PC-9 (cell line): ENCODE results near the gene SERTAD2. TPM values are rescaled to one million over a fixed set of nuclear protein-coding genes. Genes with fewer than 3 reads are reported as not detected.

Experiments
- BruUV-seq: library from RNA; stranded (reverse); fragments of 400-500 nt; replicated peaks from 2 replicates; lab custom pipeline; 2021; lab: Mats Ljungman, UMichigan
- CTCF ChIA-PET: fragments of 300-600 bp; sonication (Branson Sonifier 250); formaldehyde crosslinking; loops from one replicate; lab custom pipeline; 2022; ENCODE audit warnings: antibody characterized with exemption; lab: Charles Lee
- POLR2A ChIA-PET: fragments of 300-600 bp; sonication (Branson Sonifier 250); formaldehyde crosslinking; loops from one replicate; lab custom pipeline; 2022; ENCODE audit warnings: antibody characterized with exemption; ENCODE audit not compliant: unreplicated experiment; lab: Charles Lee
- DNase-seq, 2 experiments: peaks; one replicate each; pipeline versions ENCODE4 v3.0.0 to v3.0.0-alpha.2; 2015 to 2022; ENCODE audit warnings: mixed read lengths in 1 of 2
- H2AFZ ChIP-seq: fragments of 200-600 bp; sonication (generic); 2 replicates; pipeline ENCODE4 v1.8.1; 2017; ENCODE audit warnings: antibody characterized with exemption
- H3F3A ChIP-seq: fragments of 200-600 bp; sonication (generic); 2 replicates; pipeline ENCODE4 v1.8.1; 2017; ENCODE audit warnings: antibody characterized with exemption, mild to moderate bottlenecking, low read depth; ENCODE audit not compliant: insufficient read depth
- H3K27ac ChIP-seq: fragments of 200-600 bp; sonication (generic); 2 replicates; pipeline ENCODE4 v1.6.1; 2016; ENCODE audit warnings: mixed run types
- H3K27me3 ChIP-seq: fragments of 200-600 bp; sonication (generic); 2 replicates; pipeline ENCODE4 v1.6.1; 2016; ENCODE audit warnings: low read depth, mixed run types; ENCODE audit not compliant: insufficient read depth
- H3K36me3 ChIP-seq: fragments of 200-600 bp; sonication (generic); 2 replicates; pipeline ENCODE4 v1.6.1; 2016; ENCODE audit warnings: low read depth, mixed run types
- H3K4me1 ChIP-seq: fragments of 200-600 bp; sonication (generic); replicated peaks from 2 replicates; pipeline ENCODE4 v1.6.1; 2016; ENCODE audit warnings: mixed run types; ENCODE audit not compliant: insufficient read depth
- H3K4me2 ChIP-seq: fragments of 200-600 bp; sonication (generic); 2 replicates; pipeline ENCODE4 v1.6.1; 2017; ENCODE audit warnings: mixed run types
- H3K4me3 ChIP-seq: fragments of 200-600 bp; sonication (generic); 2 replicates; pipeline ENCODE4 v1.6.1; 2016; ENCODE audit warnings: mixed run types
- H3K79me2 ChIP-seq: fragments of 200-600 bp; sonication (generic); 2 replicates; pipeline ENCODE4 v1.6.1; 2017; ENCODE audit warnings: low read depth, mixed run types
- H3K9me2 ChIP-seq: fragments of 200-600 bp; sonication (generic); 2 replicates; pipeline ENCODE4 v1.8.1; 2017; ENCODE audit warnings: mild to moderate bottlenecking; ENCODE audit not compliant: insufficient read depth
- H3K9me3 ChIP-seq: fragments of 200-600 bp; sonication (generic); 2 replicates; pipeline ENCODE4 v1.8.1; 2016; ENCODE audit warnings: low read depth; ENCODE audit not compliant: insufficient read depth
- H4K20me1 ChIP-seq: fragments of 200-600 bp; sonication (generic); 2 replicates; pipeline ENCODE4 v1.8.1; 2017; ENCODE audit not compliant: insufficient read depth
- EZH2 ChIP-seq: fragments of 200-600 bp; sonication (generic); IDR thresholded peaks from 2 replicates; pipeline ENCODE4 v1.8.0; 2017; ENCODE audit warnings: antibody characterized with exemption, low read depth
- intact Hi-C: fragments of 100-400 bp; cut with micrococcal nuclease; formaldehyde crosslinking; loops from one replicate; pipeline ENCODE4 v1.10.0; 2022; ENCODE audit not compliant: unreplicated experiment
- total RNA-seq: library from RNA; stranded (reverse); gene quantifications from 2 replicates; pipeline ENCODE4 v1.2.3, GENCODE V29; 2021
- TF ChIP-seq, protein P1 (sequence below): fragments of 200-600 bp; sonication (generic); conservative IDR thresholded peaks from 2 replicates; pipeline ENCODE4 v1.6.1; 2017; ENCODE audit warnings: mixed run types, antibody characterized with exemption, mild to moderate bottlenecking, moderate library complexity

SERTAD2 gene
- total RNA-seq, 1 experiment from 2014 or later = 31.4 TPM

DNA sequence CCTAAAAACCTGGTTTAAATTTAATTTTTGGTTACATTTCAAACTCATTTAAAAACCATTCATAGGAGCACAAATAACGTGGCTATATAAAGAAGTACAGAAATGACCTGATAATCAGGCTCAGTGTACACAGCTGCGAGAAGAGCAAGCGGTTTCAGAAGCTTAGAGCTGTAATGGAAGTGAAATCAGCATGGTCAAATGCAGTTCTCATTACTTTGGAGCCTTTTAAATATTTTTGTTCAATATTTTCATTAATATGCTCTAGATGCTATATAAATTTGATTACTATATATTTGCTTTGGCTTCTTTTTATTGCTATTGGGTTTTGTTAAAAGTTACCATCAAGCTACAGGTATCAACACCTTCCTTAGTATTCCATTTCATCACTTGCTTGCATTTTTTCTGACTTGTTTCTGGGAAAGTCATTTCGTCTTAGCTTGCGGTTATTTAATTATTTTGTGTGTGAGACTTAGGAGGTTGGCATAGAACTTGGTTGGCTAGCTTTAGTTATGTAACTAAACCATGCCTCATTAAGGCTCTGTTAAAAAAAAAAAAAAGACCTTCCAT is 70.9 kb downstream of the SERTAD2 start:
- Histone ChIP-seq H3K36me3 (peaks cover 28% of the 10 kb centered on the region; the same call in 1 of the 2 replicates), H3K79me2 (no peaks in the 10 kb centered on the region), H3K9me2 (no peaks in the 10 kb centered on the region), H4K20me1 (no peaks in the 10 kb centered on the region), H3K27ac (no peak overlapping the region), H3K4me3 (no peak overlapping the region), H2AFZ (no peak overlapping the region), H3K27me3 (no peaks in the 10 kb centered on the region), H3K9me3 (no peaks in the 10 kb centered on the region), H3K4me2 (no peak overlapping the region), H3F3A (peaks cover 4% of the 10 kb centered on the region; the same call in 1 of the 2 replicates), H3K4me1 (no peaks in the 10 kb centered on the region)
- intact Hi-C loops = no loop called here
- ChIA-PET POLR2A (interaction anchor here (0.7 kb wide), 2 partner anchors 155 to 286 kb away, joined by 7 to 41 read pairs; no protein-coding TSS in a partner anchor), CTCF (interaction anchor here (0.6 kb wide), 1 partner anchor 335 kb away, joined by 15 read pairs; no protein-coding TSS in a partner anchor)
- no peak for DNase-seq
- TF ChIP-seq, protein P1, sequence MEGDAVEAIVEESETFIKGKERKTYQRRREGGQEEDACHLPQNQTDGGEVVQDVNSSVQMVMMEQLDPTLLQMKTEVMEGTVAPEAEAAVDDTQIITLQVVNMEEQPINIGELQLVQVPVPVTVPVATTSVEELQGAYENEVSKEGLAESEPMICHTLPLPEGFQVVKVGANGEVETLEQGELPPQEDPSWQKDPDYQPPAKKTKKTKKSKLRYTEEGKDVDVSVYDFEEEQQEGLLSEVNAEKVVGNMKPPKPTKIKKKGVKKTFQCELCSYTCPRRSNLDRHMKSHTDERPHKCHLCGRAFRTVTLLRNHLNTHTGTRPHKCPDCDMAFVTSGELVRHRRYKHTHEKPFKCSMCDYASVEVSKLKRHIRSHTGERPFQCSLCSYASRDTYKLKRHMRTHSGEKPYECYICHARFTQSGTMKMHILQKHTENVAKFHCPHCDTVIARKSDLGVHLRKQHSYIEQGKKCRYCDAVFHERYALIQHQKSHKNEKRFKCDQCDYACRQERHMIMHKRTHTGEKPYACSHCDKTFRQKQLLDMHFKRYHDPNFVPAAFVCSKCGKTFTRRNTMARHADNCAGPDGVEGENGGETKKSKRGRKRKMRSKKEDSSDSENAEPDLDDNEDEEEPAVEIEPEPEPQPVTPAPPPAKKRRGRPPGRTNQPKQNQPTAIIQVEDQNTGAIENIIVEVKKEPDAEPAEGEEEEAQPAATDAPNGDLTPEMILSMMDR = no peak
- no peak for TF ChIP-seq EZH2
- BruUV-seq = no TSS peak

- H3F3A ChIP-seq = peaks cover 4% of the 10 kb centered on the region; the same call in 1 of the 2 replicates
- no peak for DNase-seq
- POLR2A ChIA-PET = no interaction called here
- no peaks in the 10 kb centered on the region for H3K79me2 ChIP-seq
- TF ChIP-seq, protein P1 = no peak
- no peak for TF ChIP-seq EZH2
- no peak overlapping the region for H3K27ac ChIP-seq
- peaks cover 30% of the 10 kb centered on the region; the same call in 1 of the 2 replicates for H3K36me3 ChIP-seq
- no peaks in the 10 kb centered on the region for H3K27me3 ChIP-seq
- BruUV-seq = no TSS peak
- no peaks in the 10 kb centered on the region for H3K9me2 ChIP-seq
- H3K4me2 ChIP-seq = no peak overlapping the region
- intact Hi-C loops = no loop called here
- no peaks in the 10 kb centered on the region for H3K4me1 ChIP-seq
- no peak overlapping the region for H2AFZ ChIP-seq
- H4K20me1 ChIP-seq = no peaks in the 10 kb centered on the region
- CTCF ChIA-PET = no interaction called here
- H3K4me3 ChIP-seq = no peak overlapping the region
- H3K9me3 ChIP-seq = no peaks in the 10 kb centered on the region
Measured at GRCh38 chr2:64581777-64582539, 71.8 kb downstream of the SERTAD2 start.

Other genes starting within 250 kb of the SERTAD2 start
- 9.7 and 13.0 TPM in 2 replicates for gene LGALSL, start 199.8 kb downstream of the SERTAD2 start, total RNA-seq
- gene AFTPH, start 129.6 kb downstream of the SERTAD2 start, total RNA-seq = 34.4 and 40.5 TPM in 2 replicates